Bone marrow (tissue), 2 donors: ENCODE data around the gene CAMK1.

Experiments used
- DNase-seq, 2 donors: peaks; one replicate each; lab custom pipeline; 2025; lab: John Stamatoyannopoulos, UW

The CAMK1 gene

DNA sequence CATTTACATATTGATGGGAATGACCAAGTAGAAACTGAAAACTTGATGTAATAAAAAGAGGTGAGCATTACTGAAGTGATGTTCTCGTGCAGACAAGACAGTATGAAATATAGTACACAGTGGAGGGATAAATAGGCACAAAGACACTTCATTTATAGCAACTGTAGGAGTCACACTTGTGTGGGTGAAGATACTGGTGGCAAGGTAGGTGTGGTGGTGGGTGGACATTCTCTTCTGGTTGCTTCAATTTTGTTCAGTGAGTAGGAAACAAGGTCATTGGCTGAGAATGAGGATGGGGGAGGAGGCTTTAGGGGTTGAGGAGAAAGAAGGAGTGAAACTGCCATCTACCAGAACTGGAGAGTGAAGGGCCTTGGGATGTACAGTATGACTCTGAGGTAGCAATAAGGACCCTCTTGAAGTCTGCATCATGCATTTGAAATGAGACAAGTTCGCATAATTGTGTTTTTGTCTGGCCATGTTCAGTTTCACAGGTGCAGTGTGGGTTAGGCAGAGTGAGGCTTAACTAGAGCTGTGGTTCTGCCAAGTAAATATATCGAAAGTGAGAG is 59.5 kb downstream of the CAMK1 start:
- no peak for DNase-seq
